Non-pigmented ciliary epithelial cell (primary cell): ENCODE data around the gene ARHGAP26.
"Not testable (repeated sequence)": the region's sequence is repeated elsewhere in the genome, so short reads cannot be mapped to it uniquely, and the experiment has no call there.

ENCODE experiments used
- DNase-seq: peaks from one replicate; pipeline ENCODE4 v3.0.0-alpha.2; 2010; ENCODE audit warnings: low read depth

ARHGAP26 gene

DNA sequence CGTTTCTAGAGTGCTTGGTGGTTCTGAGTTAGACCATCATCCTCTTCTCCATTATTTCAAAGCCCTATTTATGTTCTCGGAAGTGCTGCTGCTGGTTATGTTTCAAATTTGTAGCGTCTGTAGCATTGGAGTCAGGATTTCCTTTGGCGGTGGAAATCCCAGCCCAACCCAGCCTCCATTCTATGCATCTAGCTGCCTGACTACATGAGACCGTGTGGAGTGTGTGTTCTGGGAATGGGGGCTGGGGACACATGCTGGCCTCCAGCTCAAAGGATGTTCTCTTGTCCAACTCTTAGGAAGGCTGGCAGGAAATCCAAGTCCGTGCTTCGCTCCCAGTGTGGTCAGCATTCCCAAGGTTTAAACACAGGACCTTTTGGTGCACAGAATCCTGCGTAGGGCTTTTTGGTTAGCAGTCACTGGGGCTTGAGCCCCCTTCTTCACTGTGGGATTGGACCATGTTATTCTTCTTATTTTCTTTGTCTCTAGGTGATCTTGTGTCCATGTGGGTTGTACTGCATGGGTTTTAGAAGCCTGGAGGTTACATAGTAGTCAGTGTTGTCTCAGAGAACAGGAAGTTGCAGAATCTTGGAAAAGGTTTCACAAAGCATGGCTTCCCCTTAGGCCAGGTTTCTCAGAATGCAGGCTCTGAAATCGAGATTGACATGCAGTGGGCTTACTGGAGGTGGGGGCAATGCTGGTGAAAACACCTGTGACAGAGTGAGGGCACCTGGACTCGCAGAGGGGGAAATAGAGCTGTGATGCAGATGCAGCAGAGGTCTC lies 132.2 kb downstream of the ARHGAP26 start:
- no peak for DNase-seq

DNA sequence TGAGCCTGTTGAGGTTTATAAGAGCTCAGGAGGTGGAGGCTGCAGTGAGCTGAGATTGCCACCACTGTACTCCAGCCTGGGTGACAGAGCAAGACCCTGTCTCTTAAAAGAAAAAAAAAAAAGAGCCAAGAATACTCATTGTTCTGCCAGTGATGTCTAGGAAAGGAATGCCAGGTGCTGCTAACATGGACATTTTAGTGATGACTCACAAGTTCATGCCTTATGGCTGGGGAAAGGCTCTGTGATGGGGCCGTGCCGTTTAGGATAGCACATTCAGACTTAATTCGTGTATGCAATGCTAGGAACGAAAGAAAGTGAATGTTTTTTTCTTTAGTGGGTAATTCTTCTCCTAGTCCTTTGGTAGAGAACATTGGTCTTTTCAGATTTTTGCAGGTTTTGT lies 134.2 kb downstream of the ARHGAP26 start:
- DNase-seq: no peak

DNA sequence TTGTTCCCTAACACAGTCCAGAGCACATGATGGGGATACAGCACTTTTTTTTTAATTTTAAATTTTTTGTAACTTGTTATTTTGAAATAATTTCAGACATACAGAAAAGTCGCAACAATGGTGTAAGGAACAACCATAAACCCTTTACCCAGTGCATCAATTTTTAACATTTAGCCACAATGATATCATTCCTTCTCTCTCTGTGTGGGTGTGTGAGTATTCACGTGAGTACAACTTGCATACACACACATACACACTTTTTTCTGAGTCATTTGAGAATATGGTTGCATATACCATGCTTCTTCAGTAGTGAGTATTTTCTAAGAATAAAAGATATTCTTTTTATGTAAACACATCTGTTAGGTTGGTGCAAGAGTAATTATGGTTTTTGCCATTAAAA lies 135.2 kb downstream of the ARHGAP26 start:
- DNase-seq: no peak

DNA sequence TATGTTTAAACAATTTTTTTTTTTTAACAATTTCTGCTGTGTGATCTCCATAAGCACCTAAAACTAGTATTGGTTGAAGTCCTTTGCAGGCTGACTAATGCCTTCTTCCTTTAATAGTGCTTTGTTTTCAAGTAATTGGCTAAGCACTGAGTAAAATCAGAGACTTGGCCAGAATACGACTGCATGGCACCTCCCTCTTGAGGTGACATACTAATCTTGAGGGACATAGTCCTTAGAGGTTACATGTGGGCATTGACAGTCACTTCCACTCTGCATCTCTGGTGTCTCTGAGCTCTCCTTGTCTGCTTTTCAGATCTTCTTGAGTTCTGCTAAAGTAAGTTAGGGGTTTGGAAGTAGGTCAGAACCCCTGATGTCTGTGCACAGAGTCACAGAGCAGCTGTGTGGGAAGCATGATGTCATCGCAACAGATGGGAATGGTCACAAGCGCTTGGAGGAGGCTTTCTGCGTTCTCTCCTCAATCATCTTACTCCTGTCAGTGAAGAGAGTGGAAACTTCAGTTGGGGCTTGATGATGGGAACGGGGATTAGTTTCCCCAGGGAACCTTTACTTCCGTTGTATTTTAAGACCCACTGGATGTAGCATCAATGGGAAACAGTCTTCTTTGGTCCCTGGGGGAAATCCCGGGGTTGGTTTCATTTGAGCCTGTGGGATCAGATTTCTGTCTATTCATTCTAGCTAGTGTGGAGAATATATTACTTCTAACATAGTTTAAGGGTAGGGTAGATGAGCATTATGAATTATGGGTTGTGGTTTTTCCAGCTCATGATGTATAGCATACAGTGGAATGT lies 136.9 kb downstream of the ARHGAP26 start:
- DNase-seq: no peak

DNA sequence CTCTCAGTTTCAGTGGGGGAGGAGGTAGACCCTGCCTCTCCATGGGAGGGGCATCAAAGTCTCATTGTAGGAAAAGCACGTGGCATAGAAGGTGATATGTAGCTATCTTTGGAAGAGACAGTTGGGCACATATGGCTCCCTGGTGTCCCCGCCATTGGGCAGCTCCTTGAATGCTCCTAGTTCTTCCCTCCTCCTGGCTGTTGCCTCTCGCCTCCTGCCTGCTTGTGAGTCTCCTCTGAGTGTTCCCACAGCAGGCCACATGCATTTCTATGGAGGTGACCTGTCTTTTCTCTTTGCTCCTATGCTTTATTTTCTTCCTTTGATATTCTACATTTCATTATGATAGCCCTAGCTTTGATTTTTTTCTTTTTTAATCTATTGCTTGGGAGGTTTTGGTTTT lies 138.5 kb downstream of the ARHGAP26 start:
- no peak for DNase-seq

DNA sequence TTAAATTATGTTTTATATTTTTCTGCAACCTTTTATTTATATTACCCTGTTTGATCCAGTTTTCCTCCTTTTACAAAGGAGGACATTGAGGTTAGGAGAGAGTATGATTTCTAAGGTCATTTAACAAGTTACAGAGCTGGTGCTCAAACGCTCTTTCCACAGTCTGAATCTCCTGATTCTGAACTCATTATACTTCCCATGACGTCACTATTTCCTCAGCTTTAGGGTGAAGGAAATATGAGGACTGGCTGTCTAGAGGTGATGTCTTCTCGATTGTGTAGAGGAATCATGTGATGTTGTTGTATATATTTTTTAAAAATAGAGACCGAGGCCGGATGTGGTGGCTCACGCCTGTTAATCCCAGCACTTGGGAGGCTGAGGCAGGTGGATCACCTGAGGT lies 140.0 kb downstream of the ARHGAP26 start:
- no peak for DNase-seq

DNA sequence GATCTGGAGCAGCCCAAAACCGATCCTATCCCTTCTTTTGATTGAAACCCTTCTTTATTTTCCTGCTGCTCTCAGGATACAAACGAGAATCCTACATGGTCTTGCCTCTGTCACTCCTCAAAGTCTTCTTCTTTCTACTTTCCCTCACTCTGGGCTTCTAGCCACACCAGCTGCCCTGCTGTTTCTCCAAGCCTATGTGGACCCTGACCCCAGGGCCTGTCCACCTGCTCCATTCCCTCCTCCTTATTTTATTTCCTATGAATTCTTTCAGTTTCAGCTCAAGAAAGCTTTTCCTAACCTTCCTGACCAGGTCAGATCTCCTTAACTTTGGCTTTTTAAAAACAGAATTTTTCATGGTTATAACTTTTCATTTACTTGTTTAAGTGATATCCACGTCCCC lies 141.0 kb downstream of the ARHGAP26 start:
- DNase-seq: no peak

DNA sequence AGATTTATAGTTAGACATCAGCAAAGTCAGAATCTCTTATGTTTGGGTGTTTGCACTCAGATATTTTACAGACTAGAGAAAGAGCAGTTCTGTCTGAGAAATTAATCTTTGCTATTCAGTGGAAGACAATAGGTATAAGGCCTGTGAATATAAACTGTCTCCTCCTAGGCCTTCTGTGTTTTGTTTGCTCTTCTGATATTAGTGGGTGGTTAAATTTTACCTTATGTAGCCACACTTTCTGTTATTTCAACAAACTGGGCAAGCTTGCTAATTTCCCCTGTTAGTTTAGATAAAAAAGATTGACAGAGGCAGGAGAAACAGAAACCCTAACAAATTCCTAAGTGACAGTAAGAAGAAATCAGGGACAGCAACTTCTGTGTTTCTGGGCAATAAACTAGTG lies 141.6 kb downstream of the ARHGAP26 start:
- DNase-seq: no peak

DNA sequence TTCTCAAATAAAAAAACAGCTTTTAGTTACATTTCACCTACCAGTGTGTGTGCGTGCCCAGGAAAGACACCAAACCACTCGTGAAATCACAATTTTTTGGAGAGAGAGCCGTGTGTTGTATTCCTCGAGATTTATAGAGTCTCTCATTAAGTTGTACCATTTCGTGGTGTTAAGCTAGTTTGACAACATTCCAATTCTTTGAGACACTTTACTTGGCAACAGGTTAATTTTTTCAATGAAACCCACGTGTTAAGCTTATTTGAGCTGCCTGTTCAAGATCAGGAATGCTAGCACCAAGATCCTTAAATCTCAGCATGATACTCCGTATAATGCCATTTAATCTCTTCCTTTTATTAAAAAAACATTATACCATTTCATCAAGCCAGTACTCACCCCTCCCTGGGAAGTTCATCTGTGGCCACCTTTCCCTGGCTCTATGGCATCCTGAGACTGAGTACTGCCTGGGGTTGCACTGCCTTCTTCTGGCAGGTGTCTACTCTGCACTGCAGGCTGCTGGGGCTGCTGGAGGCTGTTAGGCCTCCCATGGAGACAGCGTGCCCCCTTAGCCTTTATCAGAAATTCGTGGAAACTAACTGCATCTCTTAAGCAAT lies 143.7 kb downstream of the ARHGAP26 start:
- DNase-seq: no peak

DNA sequence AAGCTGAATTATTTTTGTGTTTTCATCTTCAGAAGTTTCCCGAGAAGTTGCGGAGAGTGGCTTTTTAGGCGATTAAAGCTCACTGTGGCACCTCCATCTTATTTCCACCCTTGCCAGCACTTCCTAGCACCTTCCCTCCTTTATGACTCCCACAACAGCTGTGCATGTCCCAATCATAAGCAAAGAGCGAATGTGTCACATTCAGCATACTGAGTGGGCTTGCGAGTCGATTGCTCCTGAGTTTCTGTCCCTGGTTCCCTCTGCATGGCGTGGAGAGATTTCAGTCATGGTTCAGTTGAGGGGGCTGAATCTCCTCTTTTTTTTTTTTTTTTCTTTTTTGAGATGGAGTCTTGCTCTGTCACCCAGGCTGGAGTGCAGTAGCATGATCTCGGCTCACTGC lies 144.9 kb downstream of the ARHGAP26 start:
- DNase-seq: no peak

DNA sequence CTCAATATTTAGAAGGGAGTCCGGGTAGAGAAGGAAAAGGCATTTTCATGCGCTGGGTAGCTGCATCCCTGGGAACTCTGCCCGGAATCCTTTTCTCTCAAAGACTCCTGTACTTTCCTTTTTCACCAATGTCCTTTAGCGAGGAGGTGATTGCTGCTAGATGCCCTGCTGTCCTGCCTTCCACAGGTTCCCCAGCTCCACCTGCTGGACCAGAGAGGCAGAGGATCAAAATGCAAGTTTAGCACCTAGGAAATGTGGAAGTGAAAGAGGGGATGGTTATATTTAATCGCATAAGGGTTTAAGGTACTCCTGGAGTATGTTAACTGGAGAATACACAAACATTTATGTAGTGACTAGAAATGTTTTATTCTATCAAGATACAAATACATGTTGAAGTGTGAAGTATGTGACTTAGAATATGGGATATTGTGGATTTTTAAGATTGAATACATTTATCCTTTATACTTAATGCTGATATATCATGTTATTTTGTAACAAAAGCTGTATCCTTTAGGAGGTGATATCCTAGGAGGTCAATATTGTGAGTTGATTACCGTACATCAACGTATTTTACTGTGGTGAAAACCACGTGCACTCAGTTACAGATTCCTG lies 145.7 kb downstream of the ARHGAP26 start:
- no peak for DNase-seq

DNA sequence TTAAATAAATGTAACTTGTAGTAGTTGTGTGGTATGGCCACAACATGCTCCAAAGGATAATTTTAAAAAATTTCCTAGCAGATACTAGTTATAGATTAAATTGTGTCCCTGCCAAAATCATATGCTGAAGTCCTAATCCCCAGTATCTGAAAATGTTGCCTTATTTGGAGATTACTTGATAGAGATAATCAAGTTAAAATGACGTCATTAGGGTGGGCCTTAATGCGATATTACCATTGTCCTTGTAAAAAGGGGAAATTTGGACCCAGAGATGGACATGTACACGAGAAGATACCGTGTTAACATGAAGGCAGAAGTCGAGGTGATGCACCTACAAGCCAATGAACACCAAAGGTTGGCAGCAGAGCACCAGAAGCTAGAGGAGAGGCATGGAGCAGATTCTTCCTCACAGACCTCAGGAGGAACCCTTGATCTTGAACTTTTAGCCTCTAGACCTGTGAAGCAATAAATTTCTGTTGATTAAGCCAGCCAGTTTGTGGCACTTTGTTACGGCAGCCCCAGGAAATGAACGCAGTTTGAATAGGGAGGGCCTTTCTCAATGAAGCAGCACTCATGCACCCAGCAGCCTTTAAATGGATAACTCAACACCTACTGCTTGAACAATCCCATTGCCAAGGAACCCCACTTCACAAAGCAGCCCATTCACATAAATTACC lies 148.9 kb downstream of the ARHGAP26 start:
- DNase-seq: no peak

DNA sequence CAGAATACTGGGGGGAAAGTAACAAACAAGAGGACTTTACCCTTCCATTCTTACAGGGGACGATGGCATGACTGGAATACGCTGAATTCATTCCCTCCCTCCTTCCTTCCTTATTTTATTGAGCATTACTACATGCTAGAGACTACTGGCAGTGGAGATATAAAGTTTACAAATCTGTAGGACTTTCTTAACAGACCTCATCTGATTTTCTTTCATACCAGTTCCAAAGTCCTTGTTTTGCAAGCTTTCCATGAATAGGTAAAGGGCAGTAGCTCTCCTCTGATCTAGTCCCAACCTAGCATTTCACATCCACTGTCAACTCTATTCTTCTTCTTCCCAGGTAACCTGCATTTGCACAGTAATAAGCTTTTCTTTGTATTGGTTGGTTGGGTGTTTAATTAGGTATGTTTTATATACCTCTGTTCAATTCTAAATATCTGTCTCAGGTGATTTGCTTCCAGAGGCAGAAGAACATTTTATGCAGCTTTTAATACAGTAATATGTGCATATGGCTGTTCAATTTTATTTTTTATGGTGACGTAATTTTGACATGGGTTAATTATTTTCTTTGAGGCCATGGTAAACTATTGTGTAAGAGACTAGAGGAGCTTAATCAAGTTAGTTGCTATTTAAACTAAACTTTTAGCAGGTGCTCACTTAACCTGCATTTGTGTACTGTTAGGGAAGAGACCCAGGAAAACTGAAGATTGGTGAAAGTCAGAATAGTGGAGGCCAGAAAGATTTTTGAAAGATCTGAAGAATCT lies 150.9 kb downstream of the ARHGAP26 start:
- DNase-seq: no peak

DNA sequence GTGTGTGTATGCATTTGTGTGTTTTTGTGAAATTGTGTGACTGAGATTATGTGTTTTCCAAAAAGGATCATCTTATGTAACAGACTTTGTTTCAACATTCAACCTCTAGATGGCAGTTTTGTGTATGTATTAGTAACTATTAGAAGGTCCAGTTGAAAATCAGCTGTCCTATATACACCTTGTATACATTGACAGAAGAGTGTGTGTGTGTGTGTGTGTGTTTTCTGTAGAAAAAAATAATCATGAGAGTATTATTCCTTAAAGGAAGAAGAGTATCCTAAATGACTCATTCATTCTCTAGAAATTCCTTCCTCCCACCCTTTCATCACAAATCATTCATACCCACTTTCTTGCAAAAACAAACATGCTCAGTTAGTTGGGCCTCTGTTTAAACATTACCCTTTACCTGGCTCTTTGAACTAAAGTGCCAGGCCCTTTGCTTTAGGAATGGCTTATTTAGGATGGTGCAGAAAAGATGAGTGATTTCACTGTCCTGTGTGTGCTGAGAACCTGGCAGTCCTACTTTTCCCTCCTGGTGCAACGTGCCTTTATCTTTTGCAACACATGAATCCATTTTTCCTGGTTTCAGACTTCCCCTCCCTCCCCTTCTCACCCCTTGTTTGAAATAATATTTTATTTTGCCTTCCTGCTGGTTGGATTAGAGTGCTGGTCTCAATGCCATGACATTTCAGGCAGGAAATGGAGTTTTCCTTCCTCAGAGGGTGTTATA lies 152.2 kb downstream of the ARHGAP26 start:
- no peak for DNase-seq

DNA sequence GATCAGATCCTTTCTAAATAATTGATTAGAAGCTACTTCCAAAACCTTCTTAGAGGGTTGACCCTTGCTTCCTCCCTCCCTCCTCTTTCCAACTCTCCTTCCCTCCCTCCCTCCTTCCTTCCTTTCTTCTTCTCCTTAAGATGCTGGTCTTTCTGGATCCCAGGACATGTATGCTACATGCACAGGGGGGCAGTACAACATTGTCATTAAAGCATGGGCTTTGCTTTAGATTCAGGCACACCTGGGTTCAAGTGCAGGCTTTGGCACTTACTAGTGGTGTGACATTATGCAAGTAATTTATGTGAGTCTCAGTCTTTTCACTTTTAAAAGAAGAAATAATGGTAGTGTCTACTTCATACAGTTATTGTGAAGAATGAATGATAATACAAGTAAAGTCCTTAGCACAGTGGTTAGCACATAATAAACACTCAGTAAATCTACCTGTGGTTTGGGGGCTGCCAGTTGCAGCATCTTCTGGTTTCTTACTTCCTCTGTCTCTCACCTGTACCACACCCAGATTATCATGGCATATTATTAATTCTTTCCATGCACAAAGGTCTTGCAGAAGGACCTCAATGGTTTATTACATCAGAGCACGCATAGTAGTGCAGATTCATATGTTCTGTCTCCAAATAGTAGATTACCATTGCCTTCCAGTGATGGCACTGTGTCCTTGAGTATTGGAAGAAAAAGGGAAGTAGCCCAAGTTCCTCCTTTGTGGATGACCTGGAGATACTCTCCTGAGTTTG lies 154.1 kb downstream of the ARHGAP26 start:
- DNase-seq: no peak

DNA sequence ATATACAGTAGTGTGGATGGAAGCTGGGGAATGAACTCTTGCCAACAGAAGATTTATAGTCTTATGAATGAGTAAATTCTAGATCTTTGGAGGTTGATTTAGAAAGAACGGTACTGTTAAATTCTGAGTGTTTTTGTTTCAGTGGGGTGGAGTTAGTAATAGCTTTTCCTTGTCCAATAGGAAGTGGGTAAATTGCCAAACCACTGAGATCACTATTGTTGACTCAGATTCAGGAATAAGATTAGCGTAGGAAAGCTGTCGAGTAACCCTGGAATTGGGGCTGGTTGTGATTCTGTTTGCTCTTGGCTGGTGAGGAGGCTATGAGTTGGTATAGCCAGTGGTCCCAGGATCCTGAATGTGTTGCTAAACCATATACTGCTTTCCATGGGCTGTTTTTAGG lies 155.6 kb downstream of the ARHGAP26 start:
- peak; percentile 61 for DNase-seq

DNA sequence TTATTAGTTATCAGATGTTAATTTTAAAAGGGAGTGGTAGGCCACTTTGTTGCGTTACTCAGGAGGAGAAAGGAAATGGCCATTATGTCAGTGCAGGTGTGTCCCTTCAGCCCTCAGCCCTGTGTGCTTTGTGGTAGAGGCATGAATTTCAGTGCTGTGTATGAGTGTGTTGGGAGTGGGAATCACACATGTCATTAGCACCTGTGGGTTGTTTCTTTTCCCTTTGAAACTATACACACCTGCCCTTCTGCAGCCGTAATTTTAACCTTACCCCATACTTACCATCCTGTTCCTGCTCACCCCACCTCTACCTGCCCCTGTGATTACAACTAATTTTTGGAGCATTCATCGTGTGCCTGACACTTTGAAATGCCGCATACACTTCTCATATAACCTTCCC lies 156.4 kb downstream of the ARHGAP26 start:
- DNase-seq: no peak

DNA sequence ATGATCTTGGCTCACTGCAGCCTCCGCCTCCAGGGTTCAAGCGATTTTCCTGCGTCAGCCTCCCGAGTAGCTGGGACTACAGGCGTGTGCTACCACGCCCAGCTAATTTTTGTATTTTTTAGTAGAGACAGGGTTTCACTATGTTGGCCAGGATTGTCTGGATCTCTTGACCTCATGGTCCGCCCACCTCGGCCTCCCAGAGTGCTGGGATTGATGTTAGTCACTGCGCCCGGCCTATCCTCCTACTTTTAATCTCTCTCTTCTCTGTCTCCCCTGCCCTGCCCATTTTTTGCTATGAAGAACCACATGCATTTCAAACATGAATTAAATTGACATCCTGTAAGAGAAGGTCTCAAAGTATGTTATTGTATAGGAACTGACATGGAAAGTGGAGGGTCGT lies 158.8 kb downstream of the ARHGAP26 start:
- not testable (repeated sequence) for DNase-seq

DNA sequence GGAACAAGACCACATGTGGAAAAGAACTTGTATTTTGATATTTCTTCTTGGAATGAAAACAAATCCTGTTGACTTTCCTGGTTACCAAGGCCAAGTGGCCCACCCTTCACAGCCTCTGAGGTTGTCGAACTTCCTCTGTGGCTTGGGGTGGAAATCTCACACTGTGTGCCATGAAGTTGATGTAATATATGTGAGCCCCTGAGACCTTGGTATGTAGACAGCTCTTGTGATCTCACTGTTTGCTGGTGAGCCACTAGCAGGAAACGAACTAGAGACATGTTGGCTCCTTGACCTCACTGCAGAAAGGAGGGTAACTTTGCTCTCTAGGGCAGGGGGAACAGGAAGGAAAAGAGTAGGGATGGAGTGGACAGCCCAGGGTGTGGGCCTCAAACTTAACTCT lies 159.4 kb downstream of the ARHGAP26 start:
- DNase-seq: no peak
